OCI-LY1 (cell line): ENCODE measurements around the gene CA6.

Experiments used
- H2AFZ ChIP-seq: fragments of 200-600 bp; sonication (generic), shearing (Covaris generic); 2 replicates; pipeline ENCODE4 v1.6.0; 2014; ENCODE audit warnings: antibody characterized with exemption, mild to moderate bottlenecking, low read length
- H3F3A ChIP-seq: fragments of 200-600 bp; sonication (generic), shearing (Covaris generic); 2 replicates; pipeline ENCODE4 v1.6.0; 2014; ENCODE audit warnings: mild to moderate bottlenecking, antibody characterized with exemption, low read length, moderate library complexity; ENCODE audit not compliant: insufficient read depth
- H3K27ac ChIP-seq: fragments of 200-600 bp; sonication (generic); 2 replicates; pipeline ENCODE4 v1.5.1; 2014; ENCODE audit warnings: low read length, mixed run types, mild to moderate bottlenecking, low read depth; ENCODE audit not compliant: poor library complexity, severe bottlenecking
- H3K27me3 ChIP-seq: fragments of 200-600 bp; sonication (generic); 2 replicates; pipeline ENCODE4 v1.6.0; 2014; ENCODE audit warnings: antibody characterized with exemption, mild to moderate bottlenecking, low read length, moderate library complexity; ENCODE audit not compliant: insufficient read depth
- H3K36me3 ChIP-seq: fragments of 200-600 bp; sonication (generic); 2 replicates; pipeline ENCODE4 v1.6.1; 2014; ENCODE audit warnings: mild to moderate bottlenecking, antibody characterized with exemption, low read length, moderate library complexity, mixed read lengths; ENCODE audit not compliant: insufficient read depth
- H3K4me1 ChIP-seq: fragments of 200-600 bp; sonication (generic); 2 replicates; pipeline ENCODE4 v1.5.1; 2014; ENCODE audit warnings: mild to moderate bottlenecking, low read length, moderate library complexity; ENCODE audit not compliant: insufficient read depth, severe bottlenecking
- H3K4me2 ChIP-seq: fragments of 200-600 bp; sonication (generic), shearing (Covaris generic); 2 replicates; pipeline ENCODE4 v1.6.1; 2014; ENCODE audit warnings: low read length
- H3K4me3 ChIP-seq: fragments of 200-600 bp; sonication (generic); 2 replicates; pipeline ENCODE4 v1.5.1; 2014; ENCODE audit warnings: low read length, low read depth, mild to moderate bottlenecking, mixed read lengths; ENCODE audit not compliant: poor library complexity, severe bottlenecking
- H3K79me2 ChIP-seq: fragments of 200-600 bp; shearing (Covaris generic); 2 replicates; pipeline ENCODE4 v1.6.1; 2016; ENCODE audit warnings: mixed run types, low read length, mixed read lengths; ENCODE audit not compliant: insufficient read depth
- H3K9ac ChIP-seq: fragments of 200-600 bp; sonication (generic), shearing (Covaris generic); 2 replicates; pipeline ENCODE4 v1.6.1; 2014; ENCODE audit warnings: mild to moderate bottlenecking, low read length, mixed read lengths
- H3K9me2 ChIP-seq: fragments of 200-600 bp; sonication (generic), shearing (Covaris generic); 2 replicates; pipeline ENCODE4 v1.6.1; 2014; ENCODE audit warnings: low read depth, mild to moderate bottlenecking, low read length, mixed read lengths
- H3K9me3 ChIP-seq: fragments of 200-600 bp; shearing (Covaris generic); 2 replicates; pipeline ENCODE4 v1.6.1; 2014; ENCODE audit warnings: low read length, mixed read lengths
- H4K20me1 ChIP-seq: fragments of 200-600 bp; sonication (generic), shearing (Covaris generic); 2 replicates; pipeline ENCODE4 v1.6.0; 2016; ENCODE audit warnings: mild to moderate bottlenecking, low read length; ENCODE audit not compliant: insufficient read depth
- EZH2 ChIP-seq: fragments of 200-600 bp; sonication (generic), shearing (Covaris generic); IDR thresholded peaks from 2 replicates; pipeline ENCODE4 v1.8.0; 2017; ENCODE audit warnings: borderline replicate concordance, mixed run types, mild to moderate bottlenecking, antibody characterized with exemption, low read length, moderate library complexity, mixed read lengths
- TF ChIP-seq, protein P1 (sequence below): fragments of 200-600 bp; sonication (generic), shearing (Covaris generic); IDR thresholded peaks from 2 replicates; pipeline ENCODE4 v1.5.1; 2017; ENCODE audit warnings: mild to moderate bottlenecking, antibody characterized with exemption, low read length, moderate library complexity, mixed read lengths

Gene CA6

DNA sequence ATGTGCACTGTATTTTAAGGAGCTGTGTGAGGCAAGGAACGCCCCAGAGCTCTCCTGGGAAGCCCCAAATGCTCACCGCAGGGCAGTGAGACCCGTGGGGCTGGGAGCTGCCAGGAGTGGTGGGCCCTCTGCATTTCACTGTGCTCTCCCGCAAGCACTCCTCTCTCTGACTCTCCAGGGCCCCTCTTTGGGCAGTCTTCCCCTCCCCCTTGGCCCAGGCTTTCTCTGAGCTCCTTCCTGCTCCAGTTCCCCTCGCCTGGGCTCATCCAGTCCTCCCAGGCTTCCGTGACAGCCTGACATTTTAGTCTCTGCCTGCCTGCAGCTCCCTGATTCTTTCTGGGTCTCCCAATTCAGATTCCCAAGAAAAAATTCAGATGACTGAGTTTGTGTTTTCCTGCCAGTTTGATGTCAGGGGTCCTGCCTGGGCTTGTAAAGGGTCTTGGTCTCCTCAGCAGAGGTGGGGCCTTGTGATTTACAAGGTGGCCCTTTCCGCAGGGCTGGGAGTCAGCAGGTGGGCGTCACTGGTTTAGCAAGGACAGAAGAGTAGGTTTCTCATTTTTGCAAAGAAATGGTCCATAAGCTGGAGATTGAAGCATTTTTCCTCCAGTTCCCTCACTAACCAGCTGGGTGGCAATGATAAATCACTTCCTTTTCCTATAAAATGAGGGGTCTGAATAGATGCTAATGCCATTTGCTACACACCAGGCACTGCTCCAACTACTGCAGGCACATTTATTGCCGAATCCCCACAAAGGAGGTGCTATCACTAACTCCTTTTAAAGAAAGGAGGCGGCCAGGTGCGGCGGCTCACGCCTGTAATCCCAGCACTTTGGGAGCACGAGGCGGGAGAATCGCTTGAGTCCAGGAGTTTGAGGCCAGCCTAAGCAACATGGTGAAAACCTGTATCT is 1.9 kb upstream of the CA6 start:
- H3K4me2 ChIP-seq = no peak overlapping the region
- no peaks in the 10 kb centered on the region for H3K9me3 ChIP-seq
- H2AFZ ChIP-seq = no peak overlapping the region
- H3K9ac ChIP-seq = no peak overlapping the region
- H3K4me3 ChIP-seq = no peak overlapping the region
- no peaks in the 10 kb centered on the region for H3K36me3 ChIP-seq
- H3F3A ChIP-seq = no peaks in the 10 kb centered on the region
- H3K4me1 ChIP-seq = no peaks in the 10 kb centered on the region
- peaks cover 11% of the 10 kb centered on the region; the same call in 1 of the 2 replicates for H3K27me3 ChIP-seq
- no peak for TF ChIP-seq EZH2
- TF ChIP-seq, protein P1, sequence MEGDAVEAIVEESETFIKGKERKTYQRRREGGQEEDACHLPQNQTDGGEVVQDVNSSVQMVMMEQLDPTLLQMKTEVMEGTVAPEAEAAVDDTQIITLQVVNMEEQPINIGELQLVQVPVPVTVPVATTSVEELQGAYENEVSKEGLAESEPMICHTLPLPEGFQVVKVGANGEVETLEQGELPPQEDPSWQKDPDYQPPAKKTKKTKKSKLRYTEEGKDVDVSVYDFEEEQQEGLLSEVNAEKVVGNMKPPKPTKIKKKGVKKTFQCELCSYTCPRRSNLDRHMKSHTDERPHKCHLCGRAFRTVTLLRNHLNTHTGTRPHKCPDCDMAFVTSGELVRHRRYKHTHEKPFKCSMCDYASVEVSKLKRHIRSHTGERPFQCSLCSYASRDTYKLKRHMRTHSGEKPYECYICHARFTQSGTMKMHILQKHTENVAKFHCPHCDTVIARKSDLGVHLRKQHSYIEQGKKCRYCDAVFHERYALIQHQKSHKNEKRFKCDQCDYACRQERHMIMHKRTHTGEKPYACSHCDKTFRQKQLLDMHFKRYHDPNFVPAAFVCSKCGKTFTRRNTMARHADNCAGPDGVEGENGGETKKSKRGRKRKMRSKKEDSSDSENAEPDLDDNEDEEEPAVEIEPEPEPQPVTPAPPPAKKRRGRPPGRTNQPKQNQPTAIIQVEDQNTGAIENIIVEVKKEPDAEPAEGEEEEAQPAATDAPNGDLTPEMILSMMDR = no peak
- H3K27ac ChIP-seq = no peak overlapping the region
- H3K79me2 ChIP-seq = no peaks in the 10 kb centered on the region
- H4K20me1 ChIP-seq = no peaks in the 10 kb centered on the region
- H3K9me2 ChIP-seq = no peaks in the 10 kb centered on the region

GRCh38 chr1:8947127-8947691 is 1.5 kb downstream of the CA6 start:
- Histone ChIP-seq H3K4me3 (no peak overlapping the region), H3F3A (no peaks in the 10 kb centered on the region), H3K27me3 (peaks cover 4% of the 10 kb centered on the region; the same call in 1 of the 2 replicates), H3K4me2 (no peak overlapping the region; the same call in 1 of the 2 replicates), H3K79me2 (no peaks in the 10 kb centered on the region), H3K9me2 (no peaks in the 10 kb centered on the region), H2AFZ (no peak overlapping the region), H3K27ac (no peak overlapping the region), H3K9ac (no peak overlapping the region), H3K9me3 (no peaks in the 10 kb centered on the region), H3K4me1 (no peaks in the 10 kb centered on the region), H3K36me3 (no peaks in the 10 kb centered on the region), H4K20me1 (no peaks in the 10 kb centered on the region)
- TF ChIP-seq, protein P1 = no peak
- no peak for TF ChIP-seq EZH2

DNA sequence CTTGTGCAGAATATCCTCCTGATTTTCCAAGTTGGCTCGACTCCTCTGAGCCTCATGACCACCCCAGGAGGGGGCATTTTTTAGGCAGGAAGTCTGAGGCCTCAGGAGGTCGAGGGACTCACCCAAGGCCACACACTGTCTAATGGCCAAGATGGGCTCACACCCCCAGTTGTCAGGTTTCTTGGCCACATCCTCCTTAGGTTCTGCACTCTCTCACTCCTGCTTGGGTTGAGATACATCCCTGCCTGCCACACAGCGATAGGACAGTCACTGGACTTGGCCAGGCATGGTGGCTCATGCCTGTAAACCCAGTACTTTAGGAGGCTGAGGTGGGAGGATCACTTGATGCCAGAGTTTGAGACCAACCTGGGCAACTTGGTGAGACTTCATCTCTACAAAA is 4.6 kb downstream of the CA6 start:
- Histone ChIP-seq H3K4me3 (no peak overlapping the region), H3K79me2 (no peaks in the 10 kb centered on the region), H3K9me2 (no peaks in the 10 kb centered on the region), H2AFZ (no peak overlapping the region), H3K9ac (no peak overlapping the region), H3K4me2 (no peak overlapping the region), H3K9me3 (no peaks in the 10 kb centered on the region), H3F3A (no peaks in the 10 kb centered on the region), H3K27me3 (peaks cover 4% of the 10 kb centered on the region; the same call in 1 of the 2 replicates), H3K36me3 (no peaks in the 10 kb centered on the region), H3K4me1 (no peaks in the 10 kb centered on the region), H3K27ac (no peak overlapping the region), H4K20me1 (no peaks in the 10 kb centered on the region)
- TF ChIP-seq, protein P1 = no peak
- no peak for TF ChIP-seq EZH2
